ENCODE results near the gene MYRFL.
A peak's percentile ranks its signal among the peaks of the same experiment; 100 is the strongest.

Gene MYRFL

DNA sequence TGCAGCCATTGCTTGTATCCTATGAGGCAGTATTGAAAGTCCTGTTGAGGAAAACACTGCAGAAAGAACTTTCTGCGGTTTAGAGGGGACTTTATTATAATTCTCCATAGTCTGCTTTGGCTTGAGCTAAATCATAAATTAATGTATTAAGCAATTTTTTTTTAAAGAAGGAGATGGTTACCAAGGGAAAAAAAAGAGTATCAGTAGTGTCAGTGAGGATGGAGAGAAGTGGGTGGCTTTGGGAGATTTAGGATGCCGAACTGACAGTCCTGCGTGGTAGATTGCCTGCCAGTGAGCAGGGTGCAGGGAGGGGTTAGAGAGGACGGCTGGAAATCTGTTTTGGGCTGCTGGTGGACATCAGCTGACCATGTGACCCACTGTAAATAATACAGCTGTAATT is 96.8 kb downstream of the MYRFL start:
- no peak overlapping the region for H2BK120ac ChIP-seq (ENCODE audit: insufficient read depth, low read length, poor library complexity)
- no peak overlapping the region for H3K14ac ChIP-seq (ENCODE audit: low read length)
- no peak overlapping the region for H2AK5ac ChIP-seq (ENCODE audit: low read length)
- no peaks in the 10 kb centered on the region for H3K79me1 ChIP-seq (ENCODE audit: low read length)
- H2BK12ac ChIP-seq (ENCODE audit: low read length): no peak overlapping the region
- H4K8ac ChIP-seq (ENCODE audit: low read depth, low read length): no peak overlapping the region
- H3K9ac ChIP-seq (ENCODE audit: low read length): no peak overlapping the region
- no peak overlapping the region for H3K23ac ChIP-seq (ENCODE audit: low read length)
- H3K27ac ChIP-seq (ENCODE audit: low read depth, low read length): no peak overlapping the region
- H2BK5ac ChIP-seq (ENCODE audit: low read depth, low read length, poor library complexity): no peak overlapping the region
- H3K18ac ChIP-seq (ENCODE audit: low read length): no peak overlapping the region
- peaks cover 0 to 4% of the 10 kb centered on the region in 2 experiments for H3K4me1 ChIP-seq (ENCODE audit: control insufficient read depth in 1 of 2, insufficient read depth in 2 of 2, low read length in 2 of 2)
- no peak for DNase-seq
- H3K9me3 ChIP-seq (ENCODE audit: insufficient read depth, low read depth, low read length): no peaks in the 10 kb centered on the region
- H3K27me3 ChIP-seq (ENCODE audit: insufficient read depth, low read length): no peaks in the 10 kb centered on the region
- no peak overlapping the region for H3K4ac ChIP-seq (ENCODE audit: low read depth, low read length)
- H4K91ac ChIP-seq (ENCODE audit: low read depth, low read length): no peak overlapping the region
- no peaks in the 10 kb centered on the region for H3K36me3 ChIP-seq (ENCODE audit: control insufficient read depth in 1 of 2, insufficient read depth in 2 of 2, low read length in 2 of 2)
- H3K4me2 ChIP-seq (ENCODE audit: low read length): no peak overlapping the region
- no peak overlapping the region for H2AFZ ChIP-seq (ENCODE audit: insufficient read depth, low read length, poor library complexity)
- no peaks in the 10 kb centered on the region for H3K79me2 ChIP-seq (ENCODE audit: control insufficient read depth, insufficient read depth, low read length, poor library complexity)
- no peak overlapping the region for H4K12ac ChIP-seq (ENCODE audit: low read depth, low read length)
- H3K4me3 ChIP-seq (ENCODE audit: low read depth, low read length): no peak overlapping the region
- WGBS (ENCODE audit: extremely low coverage, insufficient coverage, insufficient read length): no CpG with 5 or more reads among the region's 4 CpGs

GRCh38 chr12:69922999-69923398 is 98.0 kb downstream of the MYRFL start:
- H3K9me3 ChIP-seq (ENCODE audit: insufficient read depth, low read depth, low read length): no peaks in the 10 kb centered on the region
- no peak overlapping the region for H3K4me2 ChIP-seq (ENCODE audit: low read length)
- H2AK5ac ChIP-seq (ENCODE audit: low read length): no peak overlapping the region
- H3K18ac ChIP-seq (ENCODE audit: low read length): no peak overlapping the region
- H3K79me2 ChIP-seq (ENCODE audit: control insufficient read depth, insufficient read depth, low read length, poor library complexity): no peaks in the 10 kb centered on the region
- H3K36me3 ChIP-seq (ENCODE audit: control insufficient read depth in 1 of 2, insufficient read depth in 2 of 2, low read length in 2 of 2): no peaks in the 10 kb centered on the region
- H2BK12ac ChIP-seq (ENCODE audit: low read length): no peak overlapping the region
- H4K12ac ChIP-seq (ENCODE audit: low read depth, low read length): no peak overlapping the region
- no peak overlapping the region for H2AFZ ChIP-seq (ENCODE audit: insufficient read depth, low read length, poor library complexity)
- H2BK5ac ChIP-seq (ENCODE audit: low read depth, low read length, poor library complexity): no peak overlapping the region
- no peak for DNase-seq
- H3K4ac ChIP-seq (ENCODE audit: low read depth, low read length): no peak overlapping the region
- H3K4me1 ChIP-seq (ENCODE audit: control insufficient read depth in 1 of 2, insufficient read depth in 2 of 2, low read length in 2 of 2): peaks cover 0 to 4% of the 10 kb centered on the region in 2 experiments
- no peak overlapping the region for H3K4me3 ChIP-seq (ENCODE audit: low read depth, low read length)
- no peak overlapping the region for H3K9ac ChIP-seq (ENCODE audit: low read length)
- H3K27me3 ChIP-seq (ENCODE audit: insufficient read depth, low read length): no peaks in the 10 kb centered on the region
- H4K8ac ChIP-seq (ENCODE audit: low read depth, low read length): no peak overlapping the region
- H2BK120ac ChIP-seq (ENCODE audit: insufficient read depth, low read length, poor library complexity): no peak overlapping the region
- no peak overlapping the region for H4K91ac ChIP-seq (ENCODE audit: low read depth, low read length)
- H3K14ac ChIP-seq (ENCODE audit: low read length): no peak overlapping the region
- H3K23ac ChIP-seq (ENCODE audit: low read length): no peak overlapping the region
- no peaks in the 10 kb centered on the region for H3K79me1 ChIP-seq (ENCODE audit: low read length)
- H3K27ac ChIP-seq (ENCODE audit: low read depth, low read length): no peak overlapping the region

- Histone ChIP-seq H3K36me3 (ENCODE audit: control insufficient read depth in 1 of 2, insufficient read depth in 2 of 2, low read length in 2 of 2) (no peaks in the 10 kb centered on the region), H2BK5ac (ENCODE audit: low read depth, low read length, poor library complexity) (no peak overlapping the region), H4K12ac (ENCODE audit: low read depth, low read length) (no peak overlapping the region), H3K23ac (ENCODE audit: low read length) (no peak overlapping the region), H3K4ac (ENCODE audit: low read depth, low read length) (no peak overlapping the region), H3K79me1 (ENCODE audit: low read length) (no peaks in the 10 kb centered on the region), H3K27ac (ENCODE audit: low read depth, low read length) (no peak overlapping the region), H2AFZ (ENCODE audit: insufficient read depth, low read length, poor library complexity) (no peak overlapping the region), H2BK12ac (ENCODE audit: low read length) (no peak overlapping the region), H3K18ac (ENCODE audit: low read length) (no peak overlapping the region), H4K8ac (ENCODE audit: low read depth, low read length) (no peak overlapping the region), H3K4me2 (ENCODE audit: low read length) (no peak overlapping the region), H3K27me3 (ENCODE audit: insufficient read depth, low read length) (no peaks in the 10 kb centered on the region), H4K91ac (ENCODE audit: low read depth, low read length) (no peak overlapping the region), H3K4me1 (ENCODE audit: control insufficient read depth in 1 of 2, insufficient read depth in 2 of 2, low read length in 2 of 2) (peaks cover 0 to 4% of the 10 kb centered on the region in 2 experiments), H2BK120ac (ENCODE audit: insufficient read depth, low read length, poor library complexity) (no peak overlapping the region), H3K79me2 (ENCODE audit: control insufficient read depth, insufficient read depth, low read length, poor library complexity) (no peaks in the 10 kb centered on the region), H3K14ac (ENCODE audit: low read length) (no peak overlapping the region), H3K9me3 (ENCODE audit: insufficient read depth, low read depth, low read length) (no peaks in the 10 kb centered on the region), H3K9ac (ENCODE audit: low read length) (no peak overlapping the region), H3K4me3 (ENCODE audit: low read depth, low read length) (no peak overlapping the region), H2AK5ac (ENCODE audit: low read length) (no peak overlapping the region)
- WGBS (ENCODE audit: extremely low coverage, insufficient coverage, insufficient read length): no CpG with 5 or more reads among the region's 2 CpGs
- peak in 1 of 2 donors; percentile 34 for DNase-seq
Measured at GRCh38 chr12:69925291-69925690, 100.3 kb downstream of the MYRFL start.

DNA sequence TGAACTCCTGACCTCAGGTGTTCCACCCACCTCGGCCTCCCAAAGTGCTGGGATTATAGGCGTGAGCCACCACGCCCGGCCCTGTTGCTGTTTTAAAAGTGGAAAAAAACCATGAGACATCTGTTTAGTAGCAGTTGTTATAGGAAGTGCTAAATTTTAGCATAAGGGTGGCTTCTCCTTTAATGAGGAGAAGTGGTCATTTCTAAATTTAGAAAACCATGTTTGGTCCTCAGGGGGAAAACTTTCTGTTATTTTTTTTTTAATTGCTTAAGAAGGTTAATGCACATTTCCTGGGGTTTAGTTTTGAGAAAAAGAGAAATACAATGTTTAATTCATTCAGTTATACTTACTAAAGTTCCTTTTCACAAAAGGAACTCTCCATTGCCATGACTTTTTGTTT is 102.1 kb downstream of the MYRFL start:
- WGBS (ENCODE audit: extremely low coverage, insufficient coverage, insufficient read length): no CpG with 5 or more reads among the region's 4 CpGs
- Histone ChIP-seq H2AFZ (ENCODE audit: insufficient read depth, low read length, poor library complexity) (no peak overlapping the region), H2BK120ac (ENCODE audit: insufficient read depth, low read length, poor library complexity) (no peak overlapping the region), H4K12ac (ENCODE audit: low read depth, low read length) (no peak overlapping the region), H4K8ac (ENCODE audit: low read depth, low read length) (no peak overlapping the region), H3K36me3 (ENCODE audit: control insufficient read depth in 1 of 2, insufficient read depth in 2 of 2, low read length in 2 of 2) (no peaks in the 10 kb centered on the region), H3K18ac (ENCODE audit: low read length) (no peak overlapping the region), H3K23ac (ENCODE audit: low read length) (no peak overlapping the region), H3K4me3 (ENCODE audit: low read depth, low read length) (no peak overlapping the region), H3K4me2 (ENCODE audit: low read length) (no peak overlapping the region), H3K79me1 (ENCODE audit: low read length) (no peaks in the 10 kb centered on the region), H3K9me3 (ENCODE audit: insufficient read depth, low read depth, low read length) (no peaks in the 10 kb centered on the region), H3K14ac (ENCODE audit: low read length) (no peak overlapping the region), H3K4ac (ENCODE audit: low read depth, low read length) (no peak overlapping the region), H3K4me1 (ENCODE audit: control insufficient read depth in 1 of 2, insufficient read depth in 2 of 2, low read length in 2 of 2) (peaks cover 0 to 4% of the 10 kb centered on the region in 2 experiments), H3K27me3 (ENCODE audit: insufficient read depth, low read length) (no peaks in the 10 kb centered on the region), H2BK12ac (ENCODE audit: low read length) (no peak overlapping the region), H3K9ac (ENCODE audit: low read length) (no peak overlapping the region), H2BK5ac (ENCODE audit: low read depth, low read length, poor library complexity) (no peak overlapping the region), H3K79me2 (ENCODE audit: control insufficient read depth, insufficient read depth, low read length, poor library complexity) (no peaks in the 10 kb centered on the region), H3K27ac (ENCODE audit: low read depth, low read length) (no peak overlapping the region), H4K91ac (ENCODE audit: low read depth, low read length) (no peak overlapping the region), H2AK5ac (ENCODE audit: low read length) (no peak overlapping the region)
- DNase-seq: no peak

Measured in trophoblast cell (in vitro differentiated cells and primary cell).